GM19043 (cell line): ENCODE data around the gene COMMD10.
"Not testable (repeated sequence)": the region's sequence is repeated elsewhere in the genome, so short reads cannot be mapped to it uniquely, and the experiment has no call there.

Experiments used
- ATAC-seq: cut with Tn5 transposase; IDR thresholded peaks from one replicate; pipeline ENCODE4 v1.9.1; 2021; ENCODE audit warnings: low read depth; ENCODE audit not compliant: unreplicated experiment

Gene COMMD10

DNA sequence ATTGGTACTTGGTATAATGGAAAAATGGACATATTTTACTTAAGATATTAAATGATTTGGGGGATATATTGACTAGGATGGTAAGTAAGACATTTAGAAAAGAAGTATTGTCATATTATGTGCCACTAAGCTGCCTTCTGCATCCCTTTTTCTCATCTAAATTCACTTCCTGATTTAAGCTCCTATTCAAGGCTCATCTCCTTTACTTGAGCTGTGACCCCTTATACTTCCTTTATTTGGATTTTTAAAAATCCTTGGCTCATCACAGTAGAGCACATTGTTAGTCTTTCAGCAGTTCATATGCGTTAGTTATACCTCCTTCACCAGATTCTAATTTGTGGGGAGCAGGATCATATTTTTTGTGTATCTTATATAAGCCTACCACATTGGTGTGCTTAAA lies 6.6 kb downstream of the COMMD10 start:
- no peak for ATAC-seq

DNA sequence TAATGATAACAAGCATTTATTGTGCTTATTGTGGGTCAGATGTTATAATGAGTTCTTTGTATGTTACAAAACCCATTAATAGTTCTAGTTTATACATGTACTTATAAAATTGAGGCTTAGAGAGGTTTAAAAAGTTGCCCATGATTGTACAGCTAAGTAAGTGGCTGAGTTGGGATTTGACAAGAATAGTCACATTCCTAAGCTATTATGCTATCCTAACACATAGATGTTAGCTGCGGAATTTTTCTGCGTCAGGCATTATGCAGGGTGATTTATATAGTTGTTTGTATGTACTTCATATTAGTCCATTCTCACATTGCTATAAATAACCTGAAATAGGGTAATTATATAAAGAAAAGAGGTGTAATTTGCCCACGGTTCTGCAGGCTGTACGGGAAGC lies 12.5 kb downstream of the COMMD10 start:
- ATAC-seq, result no peak

DNA sequence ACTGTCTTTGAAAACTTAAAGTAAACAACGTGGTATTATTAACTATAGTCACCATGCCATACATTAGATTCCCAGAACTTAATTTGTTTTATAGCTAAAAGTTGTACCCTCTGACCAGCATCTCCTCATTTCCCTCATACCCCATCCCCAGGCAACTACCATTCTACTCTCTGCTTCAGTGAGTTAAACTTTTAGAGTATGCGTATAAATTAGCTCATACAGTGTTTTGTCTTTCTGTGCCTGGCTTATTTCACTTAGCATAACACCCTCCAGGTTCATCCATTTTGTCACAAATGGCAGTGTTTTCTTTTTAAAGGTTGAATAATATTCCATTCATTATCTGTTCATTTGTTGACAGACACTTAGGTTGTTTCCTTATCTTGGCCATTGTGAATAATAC lies 14.2 kb downstream of the COMMD10 start:
- no peak for ATAC-seq

DNA sequence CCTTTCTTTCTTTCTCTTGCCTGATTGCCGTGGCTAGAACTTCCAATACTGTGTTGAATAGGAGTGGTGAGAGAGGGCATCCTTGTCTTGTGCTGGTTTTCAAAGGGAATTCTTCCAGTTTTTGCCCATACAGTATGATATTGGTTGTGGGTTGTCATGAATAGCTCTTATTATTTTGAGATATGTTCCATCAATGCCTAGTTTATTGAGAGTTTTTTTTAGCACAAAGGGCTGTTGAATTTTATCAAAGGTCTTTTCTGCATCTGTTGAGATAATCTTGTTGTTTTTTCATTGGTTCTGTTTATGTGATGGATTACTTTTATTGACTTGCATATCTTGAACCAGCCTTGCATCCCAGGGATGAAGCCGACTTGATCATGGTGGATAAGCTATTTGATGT lies 20.1 kb downstream of the COMMD10 start:
- ATAC-seq, result not testable (repeated sequence)

DNA sequence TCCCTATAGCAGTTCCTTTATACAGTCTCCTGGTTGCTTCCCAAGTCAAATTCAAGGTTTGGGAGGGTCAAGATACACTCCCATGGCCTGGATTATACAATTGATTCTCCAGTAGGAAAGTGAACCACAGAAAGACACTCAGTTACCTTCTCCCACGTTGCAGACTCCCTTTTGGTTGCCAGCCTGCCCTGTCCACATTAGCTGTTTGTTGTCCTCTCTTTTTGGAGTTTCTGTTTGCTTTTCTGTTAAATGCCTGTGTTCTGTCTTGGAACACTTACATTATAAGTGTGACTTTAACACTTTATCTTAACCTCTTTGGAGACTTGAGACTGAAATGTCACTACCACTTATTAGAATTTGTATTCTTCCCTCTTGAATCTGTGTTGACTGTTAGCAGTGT lies 30.3 kb downstream of the COMMD10 start:
- ATAC-seq, result no peak

DNA sequence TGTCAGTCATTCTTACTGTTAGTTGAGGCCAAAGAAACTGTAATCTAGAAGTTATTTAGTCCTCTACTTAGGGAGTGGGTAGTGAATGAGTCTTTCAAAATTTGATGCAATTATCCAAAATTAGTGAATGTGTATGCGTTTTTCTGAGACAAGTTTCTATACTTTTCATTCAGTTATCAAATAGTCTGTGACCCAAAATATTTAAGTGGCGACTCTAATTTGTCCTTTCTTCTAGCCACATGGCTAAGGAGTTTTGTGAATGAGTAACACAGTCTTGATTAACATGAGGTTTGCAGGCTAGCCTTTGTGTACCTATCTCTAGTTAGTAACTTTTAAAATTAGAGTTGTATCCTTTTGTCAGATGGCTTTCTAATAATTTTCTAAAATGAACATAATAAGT lies 45.6 kb downstream of the COMMD10 start:
- no peak for ATAC-seq

DNA sequence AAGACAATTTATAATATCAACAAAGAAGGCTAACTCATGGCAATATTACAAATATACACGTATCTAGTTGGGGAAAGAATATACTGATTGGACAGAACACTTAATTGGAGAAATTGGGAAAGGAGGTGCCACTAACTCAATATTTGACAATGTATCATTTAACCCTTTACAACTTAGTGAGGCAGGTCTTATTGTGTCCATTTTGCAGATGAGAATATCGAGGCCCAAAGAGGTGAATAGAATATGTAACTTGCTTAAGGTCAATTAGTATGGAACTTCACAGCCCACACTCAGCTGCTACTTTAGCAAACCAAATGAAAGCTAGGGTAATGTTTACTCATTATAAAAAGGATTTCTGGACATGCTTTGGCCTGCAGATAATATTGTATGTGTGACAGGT lies 46.2 kb downstream of the COMMD10 start:
- ATAC-seq, result no peak

DNA sequence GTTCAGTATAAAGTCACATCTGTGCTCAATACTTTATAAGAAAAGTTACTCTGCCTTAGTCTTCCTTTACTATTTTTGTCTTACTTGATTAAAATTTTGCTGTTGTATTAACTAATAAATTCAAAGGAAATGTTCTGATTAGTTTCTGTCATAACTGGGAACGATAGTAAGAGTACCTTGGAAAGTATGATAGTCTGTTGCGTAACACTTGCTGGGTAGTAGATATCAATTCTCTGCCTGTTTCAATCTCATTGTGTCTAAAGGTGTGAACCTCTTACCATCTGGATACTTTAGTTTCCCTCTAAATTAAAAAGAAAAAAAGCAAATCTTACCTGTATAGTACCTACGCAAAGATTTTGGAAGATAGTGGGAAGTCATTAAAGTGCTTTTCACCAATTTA lies 48.5 kb downstream of the COMMD10 start:
- no peak for ATAC-seq

DNA sequence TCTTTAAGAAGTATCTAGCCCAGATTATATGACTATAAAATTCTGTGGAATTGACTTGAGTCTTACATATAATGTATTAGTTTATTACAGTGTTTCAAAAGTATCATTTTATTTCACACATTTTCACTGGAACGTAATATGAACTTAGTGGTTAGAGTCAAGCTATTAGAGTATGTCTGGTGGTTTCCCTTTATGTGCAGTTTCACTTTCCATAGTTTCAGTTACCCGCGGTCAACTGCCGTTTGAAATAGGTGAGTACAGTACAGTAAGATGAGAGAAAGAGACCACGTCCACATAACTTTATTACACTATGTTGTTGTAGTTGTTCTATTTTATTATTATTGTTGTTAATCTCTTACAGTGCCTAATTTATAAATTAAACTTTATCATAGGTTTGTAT lies 50.5 kb downstream of the COMMD10 start:
- peak; percentile 99 for ATAC-seq

DNA sequence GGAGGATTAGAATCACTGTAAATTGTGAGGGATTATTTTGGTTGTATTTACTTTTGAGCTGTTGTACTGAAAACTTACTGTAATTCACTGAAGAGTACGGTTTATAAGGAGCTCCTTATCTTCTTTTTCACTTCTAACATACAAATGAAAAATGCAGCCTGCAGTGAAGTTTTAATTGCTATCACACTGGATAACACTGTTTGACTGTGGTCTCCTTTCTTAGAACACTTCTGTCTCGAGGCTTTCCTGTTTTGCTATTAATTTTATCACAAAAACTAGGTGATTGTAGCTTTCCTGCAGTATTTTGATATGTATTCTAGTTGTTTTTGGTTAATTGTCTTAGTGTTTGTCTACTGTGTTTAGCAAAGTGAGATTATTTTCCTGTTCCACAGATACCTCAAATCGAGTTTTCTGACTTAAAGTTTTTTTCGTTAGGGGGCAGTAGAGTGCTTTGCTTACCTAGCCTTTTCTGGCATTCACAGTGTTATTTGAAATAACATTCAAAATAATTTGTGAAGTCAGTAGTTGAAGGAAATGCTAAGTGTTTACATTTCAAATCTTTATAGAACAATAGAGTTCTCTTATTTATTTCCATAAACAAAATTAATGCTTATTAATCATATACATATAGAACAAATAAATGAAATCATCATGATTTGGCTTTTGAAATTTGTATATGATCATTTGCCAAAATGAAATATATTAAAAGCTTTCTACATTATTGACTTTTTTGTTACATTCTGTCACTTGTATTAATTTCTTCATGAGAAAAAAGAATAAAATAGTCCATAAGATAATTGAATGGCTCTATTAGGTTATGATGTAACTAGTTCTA lies 52.9 kb downstream of the COMMD10 start:
- no peak for ATAC-seq

DNA sequence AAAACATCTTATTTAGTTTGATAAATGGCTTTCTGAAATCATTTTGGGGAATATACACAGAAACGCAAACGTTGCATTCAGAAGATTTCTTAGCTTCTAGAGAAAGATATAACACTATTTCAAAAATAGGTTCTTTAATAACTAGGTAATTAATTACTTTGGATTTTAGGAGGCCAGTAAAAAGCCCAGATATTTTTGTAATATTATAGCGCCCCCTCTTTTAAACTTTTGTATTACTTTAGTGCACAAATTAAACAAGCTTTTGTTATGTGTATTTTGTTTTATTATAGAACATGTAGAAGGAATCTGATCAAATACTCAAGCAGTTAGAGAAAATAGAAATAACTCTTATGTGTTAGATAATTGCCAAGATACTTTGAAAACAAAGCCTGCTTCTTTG lies 57.7 kb downstream of the COMMD10 start:
- no peak for ATAC-seq

DNA sequence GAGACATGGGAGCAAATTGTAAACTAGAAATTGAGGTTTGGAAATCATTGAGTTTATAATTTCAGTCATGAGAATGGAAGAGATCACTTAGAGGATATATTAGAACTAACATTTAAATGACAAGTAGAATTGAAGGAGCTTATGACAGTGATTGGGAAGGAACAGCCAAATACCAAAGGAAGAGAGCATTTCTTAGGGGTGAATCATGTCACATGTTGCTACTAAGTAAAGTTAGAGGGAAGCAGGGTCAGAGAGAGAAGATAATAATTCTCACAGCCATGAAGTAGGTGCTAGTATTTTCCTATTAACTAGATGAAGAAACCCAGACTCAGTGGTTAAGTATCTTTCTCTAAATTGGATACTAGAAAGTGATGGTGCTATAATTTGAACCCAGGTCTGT lies 59.3 kb downstream of the COMMD10 start:
- ATAC-seq, result no peak

DNA sequence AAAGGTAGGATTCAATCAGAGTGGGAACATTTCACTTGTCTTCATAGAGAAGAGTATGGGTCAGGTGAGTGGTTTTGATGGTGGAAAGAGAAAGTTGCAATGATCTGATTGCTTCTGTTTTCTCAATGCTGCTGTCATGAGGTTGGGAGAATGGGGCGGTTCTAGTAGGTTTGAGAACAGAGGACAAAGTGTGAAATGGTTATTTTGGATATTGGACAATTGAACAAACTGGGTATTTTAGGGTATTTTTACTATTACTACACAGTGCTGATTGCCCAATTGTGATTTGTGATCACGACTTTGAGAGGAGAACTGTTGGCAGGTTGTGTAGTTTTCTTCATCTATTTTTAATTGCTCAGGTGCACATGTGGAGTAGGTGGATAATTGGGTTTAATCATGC lies 60.2 kb downstream of the COMMD10 start:
- no peak for ATAC-seq

DNA sequence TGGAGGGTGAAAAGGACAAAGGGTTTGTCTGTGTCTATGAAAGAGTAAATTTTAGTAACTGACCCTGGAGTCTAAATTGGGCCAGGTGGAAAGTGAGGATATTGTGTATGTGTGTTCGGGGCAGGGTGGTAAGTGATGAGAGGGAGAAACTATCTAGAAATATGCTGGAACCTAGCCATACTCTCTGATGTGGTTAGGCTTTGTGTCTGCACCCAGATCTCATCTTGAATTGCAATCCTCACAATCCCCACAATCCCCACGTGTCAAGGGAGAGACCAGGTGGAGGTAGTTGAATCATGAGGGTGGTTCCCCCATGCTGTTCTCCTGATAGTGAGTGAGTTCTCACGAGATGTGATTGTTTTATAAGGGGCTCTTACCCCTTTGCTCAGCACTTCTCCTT lies 60.6 kb downstream of the COMMD10 start:
- no peak for ATAC-seq

DNA sequence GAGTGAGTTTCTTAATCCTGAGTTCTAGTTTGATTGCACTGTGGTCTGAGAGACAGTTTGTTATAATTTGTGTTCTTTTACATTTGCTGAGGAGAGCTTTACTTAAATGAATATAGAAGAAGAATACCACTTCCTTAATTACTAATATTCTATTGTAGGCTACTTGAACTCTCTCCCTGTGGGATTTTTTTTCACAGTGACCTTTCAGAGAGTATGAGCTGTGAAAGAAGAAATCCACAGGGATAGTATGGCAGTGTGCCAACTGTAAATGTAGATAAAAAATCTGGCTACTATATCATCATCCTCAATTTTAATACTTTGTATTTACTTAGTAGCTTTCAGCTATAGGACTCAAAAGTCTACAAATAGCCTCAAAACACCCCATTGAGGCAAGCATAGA lies 67.3 kb downstream of the COMMD10 start:
- ATAC-seq, result no peak

DNA sequence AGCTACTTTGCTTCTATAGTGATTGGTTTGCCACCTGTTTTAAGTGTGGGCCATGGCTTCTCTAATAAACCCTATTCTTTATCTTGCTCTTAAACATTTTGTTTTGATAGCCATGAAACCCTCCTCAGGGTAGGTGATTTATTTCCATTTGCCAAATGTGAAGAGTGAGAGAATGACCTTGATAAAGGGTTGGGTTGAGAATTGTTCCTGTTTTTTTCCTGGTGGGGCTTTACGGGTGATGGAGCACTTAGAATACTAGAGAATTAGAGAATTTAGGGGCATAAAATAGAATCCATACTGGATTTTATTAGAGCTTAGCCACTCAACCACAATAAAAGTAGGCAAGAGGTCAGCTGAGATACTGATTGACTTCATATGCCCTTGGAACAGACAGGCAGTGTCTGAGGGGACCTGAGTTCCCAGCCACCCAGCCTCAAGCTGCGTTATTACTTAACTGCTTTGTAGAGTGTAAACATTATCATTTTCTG lies 68.9 kb downstream of the COMMD10 start:
- no peak for ATAC-seq

DNA sequence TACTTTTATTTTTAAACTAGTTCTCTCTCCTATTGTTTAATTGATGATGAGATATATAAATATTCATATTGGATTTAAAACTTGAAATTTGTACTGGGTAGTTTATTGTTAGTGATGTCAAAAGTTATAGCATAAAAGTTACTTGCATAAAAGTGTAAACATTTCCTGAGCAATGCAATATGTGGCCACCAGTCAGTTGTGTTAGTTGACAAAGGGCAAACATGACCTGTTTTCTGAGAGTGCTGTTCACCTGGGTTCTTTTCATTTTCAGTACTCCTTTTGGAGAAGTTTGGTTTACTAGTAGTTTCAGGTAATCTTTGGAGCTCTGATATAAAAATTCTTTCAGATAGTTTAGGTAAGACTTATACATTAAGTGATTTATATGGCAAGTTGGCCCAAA lies 69.4 kb downstream of the COMMD10 start:
- no peak for ATAC-seq

DNA sequence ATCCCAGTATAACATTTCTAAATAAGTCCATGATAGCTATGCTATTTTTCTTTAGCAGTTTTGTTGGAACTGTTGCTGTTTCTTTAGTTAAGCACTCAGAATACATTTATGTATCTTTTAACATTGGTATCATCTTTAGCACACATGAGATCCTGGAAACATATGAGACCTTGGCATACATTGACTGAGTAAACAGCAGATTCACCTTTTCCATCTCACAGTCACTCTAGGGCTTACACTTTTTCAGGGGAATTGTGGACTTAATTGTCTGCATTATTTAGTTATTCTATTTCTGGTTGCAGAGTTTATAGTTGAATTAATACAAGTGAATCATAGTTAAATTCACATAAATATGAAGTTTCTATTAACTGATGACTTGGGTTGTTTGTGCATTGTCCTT lies 70.1 kb downstream of the COMMD10 start:
- ATAC-seq, result no peak

DNA sequence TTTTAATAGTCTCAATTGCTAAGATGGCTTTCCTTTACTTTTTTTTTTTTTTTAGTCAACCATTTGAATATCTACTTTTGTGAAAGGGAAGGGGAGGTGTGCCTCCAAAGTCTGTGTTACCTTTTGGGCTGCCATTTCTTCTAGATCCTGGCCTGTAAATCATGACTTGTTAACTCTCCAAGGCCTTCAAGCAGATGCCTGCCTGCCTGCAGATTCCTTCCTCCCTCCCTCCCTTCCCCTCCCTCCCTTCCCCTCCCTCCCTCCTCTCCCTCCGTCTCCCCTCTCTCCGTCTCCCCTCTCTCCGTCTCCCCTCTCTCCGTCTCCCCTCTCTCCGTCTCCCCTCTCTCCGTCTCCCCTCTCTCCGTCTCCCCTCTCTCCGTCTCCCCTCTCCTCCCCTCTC lies 73.1 kb downstream of the COMMD10 start:
- ATAC-seq, result no peak

DNA sequence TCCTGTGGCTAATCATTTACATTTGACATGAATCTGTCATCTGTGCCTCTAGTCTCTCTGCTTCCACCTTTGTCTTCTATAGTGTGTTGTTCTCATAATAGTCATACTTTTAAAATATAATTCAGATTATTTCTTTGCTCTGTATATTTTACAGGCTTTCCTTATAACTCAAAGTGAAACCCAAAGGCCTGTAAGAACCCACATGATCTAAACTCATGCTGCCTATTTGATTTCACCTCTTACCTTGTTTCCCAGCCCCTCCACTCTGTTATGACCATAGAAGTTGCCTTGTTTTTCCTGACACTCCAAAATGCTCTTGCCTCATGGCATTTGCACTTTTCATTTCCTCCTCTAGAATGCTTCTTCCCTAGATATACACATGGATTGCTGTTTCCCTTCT lies 74.2 kb downstream of the COMMD10 start:
- no peak for ATAC-seq

DNA sequence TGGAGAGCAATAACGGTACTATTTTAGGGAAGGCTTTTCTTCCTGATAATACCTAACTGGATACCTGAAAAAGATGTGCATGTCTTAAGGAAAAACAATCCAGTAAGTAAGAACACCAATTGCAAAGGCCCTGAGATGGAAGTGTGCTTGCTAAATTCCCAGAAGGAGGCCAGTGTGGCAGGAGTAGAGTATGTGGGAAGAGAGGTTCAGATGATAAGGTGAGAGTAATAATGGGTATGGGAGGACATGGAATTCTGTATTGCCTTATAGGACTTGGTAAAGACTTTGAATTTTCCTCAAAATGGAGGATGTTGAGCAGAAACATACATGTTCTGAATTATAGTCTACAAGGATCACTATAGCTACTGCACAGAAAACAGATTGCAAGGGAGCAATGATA lies 89.3 kb downstream of the COMMD10 start:
- ATAC-seq, result no peak

DNA sequence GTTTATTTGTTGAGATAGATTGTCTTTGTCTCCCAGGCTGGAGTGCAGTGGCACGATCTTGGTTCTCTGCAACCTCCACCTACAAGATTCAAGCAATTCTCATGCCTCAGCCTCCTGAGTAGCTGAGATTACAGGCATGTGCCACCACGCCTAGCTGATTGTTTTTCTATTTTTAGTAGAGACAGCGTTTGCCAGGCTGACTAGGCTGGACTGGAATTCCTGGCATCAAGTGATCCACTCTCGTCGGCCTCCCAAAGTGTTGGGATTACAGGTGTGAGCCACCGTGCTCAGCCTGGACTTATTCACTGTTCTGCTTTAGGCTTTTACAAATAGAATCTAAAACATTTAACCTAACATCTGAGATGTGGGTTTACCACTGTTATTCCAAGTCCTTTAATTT lies 91.3 kb downstream of the COMMD10 start:
- ATAC-seq, result no peak

DNA sequence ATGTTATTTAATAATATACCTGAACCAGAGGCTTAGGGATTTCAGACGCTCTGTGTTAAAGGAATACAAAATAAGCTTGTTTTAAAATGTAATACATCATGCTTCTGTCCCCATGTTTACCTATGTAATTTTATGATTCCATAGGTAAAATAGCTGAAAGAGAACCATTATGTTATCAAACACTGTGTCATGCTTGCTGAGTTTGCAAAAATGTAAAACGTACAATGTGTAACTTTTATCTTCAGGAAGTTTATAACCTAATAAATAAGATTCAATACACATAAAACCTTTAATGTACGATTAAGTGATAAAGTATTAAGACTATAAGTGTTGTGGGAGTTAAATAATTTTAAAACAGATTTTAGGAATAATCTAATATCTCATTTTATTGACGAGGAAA lies 94.1 kb downstream of the COMMD10 start:
- no peak for ATAC-seq
